GM10266 (cell line): Measurements from ENCODE around the gene DNAJB2.

Experiments
- DNase-seq: peaks from one replicate; pipeline ENCODE4 v3.0.0; 2012; ENCODE audit errors: extremely low spot score
- CTCF ChIP-seq: IDR thresholded peaks from 2 replicates; pipeline ENCODE4 v1.5.1; 2012; ENCODE audit warnings: mild to moderate bottlenecking, low read depth; ENCODE audit not compliant: control insufficient read depth, insufficient read depth; ENCODE audit errors: missing control alignments

DNAJB2 gene

GRCh38 chr2:219297766-219298456 is 18.7 kb downstream of the DNAJB2 start:
- DNase-seq, result no peak
- TF ChIP-seq CTCF, result no peak

GRCh38 chr2:219298759-219299371 is 19.7 kb downstream of the DNAJB2 start:
- peak; percentile 98 for TF ChIP-seq CTCF
- peak; percentile 94 for DNase-seq

- DNase-seq, result no peak
- no peak for TF ChIP-seq CTCF
These were observed 20.2 kb downstream of the DNAJB2 start for GRCh38 chr2:219299372-219299760.

GRCh38 chr2:219300022-219300421 is 20.9 kb downstream of the DNAJB2 start:
- no peak for DNase-seq
- no peak for TF ChIP-seq CTCF

- DNase-seq, result no peak
- no peak for TF ChIP-seq CTCF
These were observed 23.3 kb downstream of the DNAJB2 start for GRCh38 chr2:219302412-219302968.

GRCh38 chr2:219304223-219304622 is 25.1 kb downstream of the DNAJB2 start:
- no peak for TF ChIP-seq CTCF
- no peak for DNase-seq

GRCh38 chr2:219306047-219306446 is 26.9 kb downstream of the DNAJB2 start:
- no peak for DNase-seq
- no peak for TF ChIP-seq CTCF
